ENCODE results near the gene BBS9. TPM values are rescaled to one million over a fixed set of nuclear protein-coding genes. Genes with fewer than 3 reads are reported as not detected.

The BBS9 gene
- total RNA-seq, 1 experiment from 2014 or later: 9.4 TPM

DNA sequence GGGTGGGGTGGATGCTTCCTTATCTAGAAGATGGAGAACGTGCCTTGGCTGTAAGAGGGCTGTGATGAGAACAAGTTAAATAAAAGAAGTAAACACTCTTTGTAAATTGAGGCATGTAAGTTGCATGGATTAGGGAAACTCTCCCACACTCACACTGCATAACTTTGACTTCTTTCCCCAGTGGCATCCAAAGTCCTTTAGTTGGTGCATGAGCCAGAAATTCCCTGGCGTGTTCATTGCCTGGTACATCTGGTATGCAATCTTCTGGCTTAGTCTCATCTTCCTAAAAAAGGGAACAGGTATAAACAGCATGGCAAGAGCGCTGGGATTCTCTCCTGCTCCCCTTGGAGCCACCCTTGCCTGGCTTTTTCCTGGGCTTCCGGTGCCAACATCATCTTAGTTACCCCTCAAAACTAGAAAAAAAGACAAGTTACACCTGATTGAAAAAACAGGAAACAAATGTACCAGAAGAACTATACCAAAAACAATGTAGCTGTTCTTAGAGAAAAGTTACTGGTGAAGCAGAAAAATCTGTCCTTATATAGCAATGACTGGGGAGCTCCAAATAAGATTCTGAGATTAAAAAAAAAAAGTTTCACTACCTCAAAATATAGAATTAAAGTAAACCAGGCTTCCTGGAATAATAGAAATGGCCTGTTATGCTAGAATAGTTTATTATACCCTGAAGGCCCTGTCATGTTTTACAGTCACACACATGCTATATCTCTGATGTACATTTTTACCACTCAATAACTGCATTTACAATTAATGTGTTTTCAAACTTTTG lies 30.0 kb upstream of the BBS9 start:
- Mint-ChIP-seq H3K9me3 (ENCODE audit: low read depth, unreplicated experiment) (no peaks in the 10 kb centered on the region), H3K27ac (ENCODE audit: unreplicated experiment) (no peak overlapping the region), H3K36me3 (ENCODE audit: insufficient read depth, unreplicated experiment) (peaks cover 55% of the 10 kb centered on the region), H3K27me3 (ENCODE audit: unreplicated experiment) (no peaks in the 10 kb centered on the region), H3K4me1 (ENCODE audit: low read depth, unreplicated experiment) (no peaks in the 10 kb centered on the region), H3K4me3 (ENCODE audit: low read depth, unreplicated experiment) (no peak overlapping the region)
- DNase-seq: no peak
- CTCF ChIA-PET: no interaction called here
- TF ChIP-seq CTCF (IDR thresholded peaks at IDR 0.05; ENCODE audit: unreplicated experiment): no peak
- no TSS peak for BruUV-seq (replicated peaks)
- intact Hi-C loops (cut with micrococcal nuclease; ENCODE audit: unreplicated experiment): no loop called here

GRCh38 chr7:33100770-33101169 lies 28.6 kb upstream of the BBS9 start:
- H3K36me3 Mint-ChIP-seq (ENCODE audit: insufficient read depth, unreplicated experiment): peaks cover 50% of the 10 kb centered on the region

GRCh38 chr7:33101906-33102305 lies 27.5 kb upstream of the BBS9 start:
- CTCF ChIA-PET: interaction anchor here (0.5 kb wide), 1 partner anchor 340 kb away, joined by 3 read pairs; no protein-coding TSS in a partner anchor
- intact Hi-C loops (cut with micrococcal nuclease; ENCODE audit: unreplicated experiment): no loop called here
- H3K27ac Mint-ChIP-seq (ENCODE audit: unreplicated experiment): no peak overlapping the region
- no peaks in the 10 kb centered on the region for H3K27me3 Mint-ChIP-seq (ENCODE audit: unreplicated experiment)
- no peak for TF ChIP-seq CTCF (IDR thresholded peaks at IDR 0.05; ENCODE audit: unreplicated experiment)
- no peak for DNase-seq
- H3K4me3 Mint-ChIP-seq (ENCODE audit: low read depth, unreplicated experiment): no peak overlapping the region
- no peaks in the 10 kb centered on the region for H3K4me1 Mint-ChIP-seq (ENCODE audit: low read depth, unreplicated experiment)
- peaks cover 40% of the 10 kb centered on the region for H3K36me3 Mint-ChIP-seq (ENCODE audit: insufficient read depth, unreplicated experiment)
- no TSS peak for BruUV-seq (replicated peaks)
- no peaks in the 10 kb centered on the region for H3K9me3 Mint-ChIP-seq (ENCODE audit: low read depth, unreplicated experiment)

More at GRCh38 chr7:33100770-33101169, 28.6 kb upstream of the BBS9 start:
- BruUV-seq (replicated peaks): no TSS peak
- Mint-ChIP-seq H3K27me3 (ENCODE audit: unreplicated experiment) (no peaks in the 10 kb centered on the region), H3K4me1 (ENCODE audit: low read depth, unreplicated experiment) (no peaks in the 10 kb centered on the region), H3K9me3 (ENCODE audit: low read depth, unreplicated experiment) (no peaks in the 10 kb centered on the region), H3K27ac (ENCODE audit: unreplicated experiment) (no peak overlapping the region), H3K4me3 (ENCODE audit: low read depth, unreplicated experiment) (no peak overlapping the region)
- DNase-seq: no peak
- CTCF ChIA-PET: no interaction called here
- no peak for TF ChIP-seq CTCF (IDR thresholded peaks at IDR 0.05; ENCODE audit: unreplicated experiment)
- intact Hi-C loops (cut with micrococcal nuclease; ENCODE audit: unreplicated experiment): no loop called here

DNA sequence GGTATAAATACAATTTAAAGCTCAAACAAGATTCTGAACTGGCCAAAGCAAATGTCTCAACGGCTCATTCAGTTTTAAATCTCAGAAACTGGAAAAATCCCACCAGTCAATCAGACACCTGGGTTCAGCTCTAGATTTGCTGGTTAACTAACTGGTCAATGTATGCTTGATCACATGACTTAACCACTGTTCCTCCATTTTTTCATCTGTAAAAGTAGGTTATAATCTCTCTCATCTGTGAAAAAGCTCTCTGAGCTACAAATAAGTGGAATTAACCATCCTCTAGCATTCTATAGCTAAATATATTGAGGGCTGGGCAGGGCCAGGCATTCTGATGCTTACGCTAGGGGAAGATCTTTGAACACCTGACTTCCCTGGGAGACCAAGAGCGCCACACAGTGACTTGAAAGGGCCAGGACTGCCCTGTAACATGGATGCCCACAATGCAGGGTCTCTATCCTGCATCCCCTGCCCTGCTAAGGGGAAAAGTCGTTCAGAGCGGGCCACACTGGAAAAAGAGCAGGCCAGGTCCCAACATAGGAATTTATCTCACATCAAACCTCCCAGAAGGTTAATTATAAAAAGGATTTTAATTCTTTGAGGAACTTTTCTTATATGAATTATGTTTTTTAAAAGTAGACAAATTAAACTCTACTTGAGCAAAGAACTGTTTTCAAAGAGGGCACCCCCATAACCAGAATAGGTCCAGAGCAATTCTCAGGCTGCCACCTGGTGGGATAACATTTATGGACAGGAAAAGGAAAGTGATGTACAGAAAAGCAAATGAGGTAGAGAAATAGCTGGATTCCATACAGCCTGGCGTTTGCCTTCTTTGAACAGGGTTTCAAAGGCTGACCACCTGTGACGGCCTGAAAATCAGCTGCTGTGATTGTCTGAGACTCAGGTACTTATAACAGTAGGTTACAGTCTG lies 22.0 kb upstream of the BBS9 start:
- TF ChIP-seq CTCF (IDR thresholded peaks at IDR 0.05; ENCODE audit: unreplicated experiment): peak; percentile 18
- CTCF ChIA-PET: interaction anchor here (0.7 to 3.7 kb wide), 11 partner anchors 21 to 415 kb away, joined by 3 to 21 read pairs (median 4); partner anchors contain the start of genes FKBP9, KBTBD2 and NT5C3A
- H3K27ac Mint-ChIP-seq (ENCODE audit: unreplicated experiment): no peak overlapping the region
- peaks cover 35% of the 10 kb centered on the region for H3K36me3 Mint-ChIP-seq (ENCODE audit: insufficient read depth, unreplicated experiment)
- H3K4me1 Mint-ChIP-seq (ENCODE audit: low read depth, unreplicated experiment): peaks cover 14% of the 10 kb centered on the region
- no peaks in the 10 kb centered on the region for H3K9me3 Mint-ChIP-seq (ENCODE audit: low read depth, unreplicated experiment)
- intact Hi-C loops (cut with micrococcal nuclease; ENCODE audit: unreplicated experiment): loop anchor here (2.0 to 5.0 kb wide), 8 partner anchors 47 to 415 kb away; no protein-coding TSS in a partner anchor
- H3K4me3 Mint-ChIP-seq (ENCODE audit: low read depth, unreplicated experiment): peak overlapping the region; percentile 88
- BruUV-seq (replicated peaks): no TSS peak
- DNase-seq: peak; percentile 57
- H3K27me3 Mint-ChIP-seq (ENCODE audit: unreplicated experiment): peaks cover 21% of the 10 kb centered on the region

Measured in Calu3 (cell line).